ENCODE results near the gene SHANK1. TPM values are rescaled to one million over a fixed set of nuclear protein-coding genes. Genes with fewer than 3 reads are reported as not detected.
A peak's percentile ranks its signal among the peaks of the same experiment; 100 is the strongest.

Gene SHANK1
- total RNA-seq, 1 donor from 2014 or later = 2.3 TPM

GRCh38 chr19:50745221-50745620 is 25.6 kb upstream of the SHANK1 start:
- Mint-ChIP-seq H3K9me3 (no peaks in the 10 kb centered on the region), H3K36me3 (no peaks in the 10 kb centered on the region), H3K27me3 (ENCODE audit: insufficient read depth, low read depth) (peaks cover 7% of the 10 kb centered on the region)

GRCh38 chr19:50743537-50743936 is 23.9 kb upstream of the SHANK1 start:
- no peaks in the 10 kb centered on the region for H3K36me3 ChIP-seq
- H3K79me2 ChIP-seq (ENCODE audit: low read depth) = no peaks in the 10 kb centered on the region
- H3K9ac ChIP-seq = no peak overlapping the region
- H4K20me1 ChIP-seq (ENCODE audit: low read depth) = no peaks in the 10 kb centered on the region
- no peak overlapping the region for H3K4me2 ChIP-seq
- Mint-ChIP-seq H3K9me3 (no peaks in the 10 kb centered on the region), H3K4me1 (peaks cover 18% of the 10 kb centered on the region), H3K27ac (no peak overlapping the region), H3K36me3 (no peaks in the 10 kb centered on the region), H3K4me3 (no peak overlapping the region), H3K27me3 (ENCODE audit: insufficient read depth, low read depth) (peaks cover 16% of the 10 kb centered on the region)
- H3K27ac ChIP-seq = no peak overlapping the region
- H2AFZ ChIP-seq (replicated peaks) = no peak overlapping the region
- no peak for DNase-seq (ENCODE audit: low spot score)
- no peak overlapping the region for H3K4me3 ChIP-seq
- no peaks in the 10 kb centered on the region for H3K4me1 ChIP-seq
- no peaks in the 10 kb centered on the region for H3K9me3 ChIP-seq (ENCODE audit: low read depth)
- no peak for TF ChIP-seq EZH2 (IDR thresholded peaks at IDR 0.05)
- TF ChIP-seq EZH2phosphoT487 (IDR thresholded peaks at IDR 0.05) = no peak
- no peak for TF ChIP-seq CTCF (IDR thresholded peaks at IDR 0.05)
- H3K27me3 ChIP-seq = peaks cover 12% of the 10 kb centered on the region
- H3F3A ChIP-seq (ENCODE audit: low read depth) = no peaks in the 10 kb centered on the region

More at GRCh38 chr19:50745221-50745620, 25.6 kb upstream of the SHANK1 start:
- H3K9me3 ChIP-seq (ENCODE audit: low read depth) = no peaks in the 10 kb centered on the region
- no peak overlapping the region for H2AFZ ChIP-seq (replicated peaks)
- no peak overlapping the region for H3K4me2 ChIP-seq
- H3K4me3 ChIP-seq = no peak overlapping the region
- DNase-seq (ENCODE audit: low spot score) = no peak
- H3K27ac ChIP-seq = no peak overlapping the region
- H3K27ac Mint-ChIP-seq = no peak overlapping the region
- H3K27me3 ChIP-seq = no peaks in the 10 kb centered on the region
- peaks cover 8% of the 10 kb centered on the region for H3K4me1 Mint-ChIP-seq
- no peak overlapping the region for H3K9ac ChIP-seq
- TF ChIP-seq EZH2 (IDR thresholded peaks at IDR 0.05) = no peak
- TF ChIP-seq EZH2phosphoT487 (IDR thresholded peaks at IDR 0.05) = no peak
- no peak for TF ChIP-seq CTCF (IDR thresholded peaks at IDR 0.05)
- H3K36me3 ChIP-seq = no peaks in the 10 kb centered on the region
- no peak overlapping the region for H3K4me3 Mint-ChIP-seq
- no peaks in the 10 kb centered on the region for H4K20me1 ChIP-seq (ENCODE audit: low read depth)
- H3K4me1 ChIP-seq = no peaks in the 10 kb centered on the region
- H3K79me2 ChIP-seq (ENCODE audit: low read depth) = no peaks in the 10 kb centered on the region
- H3F3A ChIP-seq (ENCODE audit: low read depth) = no peaks in the 10 kb centered on the region

GRCh38 chr19:50741179-50741933 is 21.8 kb upstream of the SHANK1 start:
- Mint-ChIP-seq H3K27ac (no peak overlapping the region), H3K36me3 (no peaks in the 10 kb centered on the region), H3K9me3 (no peaks in the 10 kb centered on the region), H3K4me1 (peaks cover 18% of the 10 kb centered on the region), H3K4me3 (peak overlapping the region; percentile 10), H3K27me3 (ENCODE audit: insufficient read depth, low read depth) (peaks cover 19% of the 10 kb centered on the region)
- H3K4me3 ChIP-seq = no peak overlapping the region
- TF ChIP-seq EZH2phosphoT487 (IDR thresholded peaks at IDR 0.05) (no peak), EZH2 (IDR thresholded peaks at IDR 0.05) (no peak), CTCF (IDR thresholded peaks at IDR 0.05) (no peak)
- no peak for DNase-seq (ENCODE audit: low spot score)
- no peak overlapping the region for H3K27ac ChIP-seq
- H3K4me1 ChIP-seq = no peaks in the 10 kb centered on the region
- no peak overlapping the region for H3K4me2 ChIP-seq
- H3K9me3 ChIP-seq (ENCODE audit: low read depth) = no peaks in the 10 kb centered on the region
- no peaks in the 10 kb centered on the region for H3K36me3 ChIP-seq
- no peaks in the 10 kb centered on the region for H4K20me1 ChIP-seq (ENCODE audit: low read depth)
- no peaks in the 10 kb centered on the region for H3K79me2 ChIP-seq (ENCODE audit: low read depth)
- no peaks in the 10 kb centered on the region for H3F3A ChIP-seq (ENCODE audit: low read depth)
- no peak overlapping the region for H2AFZ ChIP-seq (replicated peaks)
- no peak overlapping the region for H3K9ac ChIP-seq
- peaks cover 29% of the 10 kb centered on the region for H3K27me3 ChIP-seq
